RCC 7860 (cell line): Measurements from ENCODE around the gene OTUD4.
"Not testable (repeated sequence)": the region's sequence is repeated elsewhere in the genome, so short reads cannot be mapped to it uniquely, and the experiment has no call there.

Experiments used
- DNase-seq: peaks from one replicate; pipeline ENCODE4 v3.0.0-alpha.2; 2015; ENCODE audit warnings: low spot score
- FAIRE-seq: peaks from 2 replicates; lab custom pipeline; 2012; peaks lifted over from hg19 to GRCh38; lab: Jason Lieb, UNC

OTUD4 gene

GRCh38 chr4:145180298-145181090 is at the start of gene OTUD4:
OTUD4 (minus strand) TSS chr4:145180589; CDS start chr4:145179973, 616 bp downstream.
- DNase-seq = peak; percentile 71
- FAIRE-seq = no peak

DNA sequence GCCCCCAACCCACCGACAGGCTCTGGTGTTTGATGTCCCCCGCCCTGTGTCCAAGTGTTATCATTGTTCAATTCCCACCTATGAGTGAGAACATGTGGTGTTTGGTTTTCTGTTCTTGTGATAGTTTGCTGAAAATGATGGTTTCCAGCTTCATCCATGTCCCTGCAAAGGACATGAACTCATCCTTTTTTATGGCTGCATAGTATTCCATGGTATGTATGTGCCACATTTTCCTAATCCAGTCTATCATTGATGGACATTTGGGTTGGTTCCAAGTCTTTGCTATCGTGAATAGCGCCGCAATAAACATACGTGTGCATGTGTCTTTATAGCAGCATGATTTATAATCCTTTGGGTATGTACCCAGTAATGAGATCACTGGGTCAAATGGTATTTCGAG is 42.8 kb upstream of the OTUD4 start:
- DNase-seq, FAIRE-seq: not testable (repeated sequence)

- not testable (repeated sequence) for DNase-seq, FAIRE-seq
Measured at GRCh38 chr4:145221529-145221928, 41.1 kb upstream of the OTUD4 start.

DNA sequence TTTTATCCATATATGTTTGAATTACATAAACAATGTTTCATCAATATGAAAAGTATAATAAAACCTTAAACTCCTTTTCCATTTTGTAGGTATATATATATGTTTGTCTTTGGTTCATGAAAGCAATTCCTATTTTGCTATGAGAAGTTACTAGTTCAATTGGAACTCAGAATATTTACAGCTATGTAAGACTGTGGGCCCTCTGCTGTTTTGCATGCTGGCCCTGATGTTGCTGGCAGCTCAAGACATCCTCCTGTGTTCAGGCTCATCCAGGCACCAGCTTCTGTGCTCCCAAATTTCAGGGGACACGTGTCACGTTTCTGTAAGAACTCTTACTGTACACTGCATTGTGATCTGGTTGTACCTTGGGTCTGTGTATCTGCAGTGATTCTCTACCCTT is 38.7 kb upstream of the OTUD4 start:
- FAIRE-seq = no peak

GRCh38 chr4:145218251-145218650 is 37.9 kb upstream of the OTUD4 start:
- no peak for FAIRE-seq
- no peak for DNase-seq

More for the DNA sequence above, 38.7 kb upstream of the OTUD4 start:
- no peak for DNase-seq

- FAIRE-seq = no peak
- DNase-seq = no peak
Measured at GRCh38 chr4:145217349-145217748, 37.0 kb upstream of the OTUD4 start.

DNA sequence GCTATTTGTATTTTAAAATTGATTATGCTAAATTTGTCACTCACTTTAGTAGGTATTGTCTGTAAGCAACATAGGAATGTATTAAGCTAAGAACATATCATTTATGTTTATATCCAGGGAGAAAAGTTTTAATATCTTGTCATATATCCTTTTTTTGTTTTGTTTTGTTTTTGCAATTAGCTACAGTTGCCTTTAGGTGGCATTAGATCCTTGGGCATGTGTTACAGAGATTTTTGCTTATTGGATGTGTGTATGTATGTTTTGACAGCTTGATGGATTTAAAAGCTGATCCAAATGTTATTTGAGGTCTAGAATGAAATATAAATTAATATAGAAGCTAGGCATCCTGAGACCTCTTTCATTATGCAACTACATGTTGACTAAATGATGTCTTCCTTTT is 36.1 kb upstream of the OTUD4 start:
- DNase-seq (no peak), FAIRE-seq (no peak)

DNA sequence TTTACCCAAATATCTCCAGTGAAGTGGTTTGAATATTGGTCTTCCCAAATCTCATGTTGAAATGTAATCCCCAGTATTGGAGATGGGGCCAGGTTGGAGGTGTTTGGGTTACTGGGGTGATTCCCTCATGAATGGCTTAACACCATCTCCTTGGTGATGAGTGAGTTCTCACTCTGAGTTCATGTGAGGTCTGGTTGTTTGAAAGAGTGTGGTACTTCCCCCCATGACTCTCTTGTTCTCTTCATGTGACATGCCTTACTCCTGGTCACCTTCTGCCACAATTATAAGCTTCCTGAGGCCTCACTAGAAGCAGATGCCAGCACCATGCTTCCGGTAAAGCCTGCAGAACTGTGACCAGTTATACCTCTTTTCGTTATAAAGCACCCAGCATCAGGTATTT is 32.9 kb upstream of the OTUD4 start:
- no peak for FAIRE-seq

DNA sequence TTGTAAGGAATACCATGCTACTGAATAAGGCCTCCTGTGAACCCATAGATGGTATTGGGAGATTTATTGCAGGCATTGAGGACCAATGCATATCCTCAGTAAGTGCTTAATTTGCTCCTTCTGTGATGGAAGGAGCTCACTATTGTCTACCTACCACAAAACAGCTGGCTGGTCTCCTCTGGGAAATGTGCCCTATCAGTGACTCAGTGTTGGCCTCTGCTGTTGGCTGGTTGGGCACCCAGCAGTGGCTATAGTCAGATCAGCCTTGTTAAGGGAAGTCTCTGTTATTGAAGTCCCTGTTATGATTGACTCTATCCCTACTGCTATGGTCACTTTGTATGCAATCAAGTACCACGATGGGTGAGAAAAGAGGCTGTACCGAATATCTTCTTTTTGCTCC is 27.5 kb upstream of the OTUD4 start:
- DNase-seq = no peak
- FAIRE-seq = no peak

More for the DNA sequence above, 32.9 kb upstream of the OTUD4 start:
- DNase-seq = no peak

DNA sequence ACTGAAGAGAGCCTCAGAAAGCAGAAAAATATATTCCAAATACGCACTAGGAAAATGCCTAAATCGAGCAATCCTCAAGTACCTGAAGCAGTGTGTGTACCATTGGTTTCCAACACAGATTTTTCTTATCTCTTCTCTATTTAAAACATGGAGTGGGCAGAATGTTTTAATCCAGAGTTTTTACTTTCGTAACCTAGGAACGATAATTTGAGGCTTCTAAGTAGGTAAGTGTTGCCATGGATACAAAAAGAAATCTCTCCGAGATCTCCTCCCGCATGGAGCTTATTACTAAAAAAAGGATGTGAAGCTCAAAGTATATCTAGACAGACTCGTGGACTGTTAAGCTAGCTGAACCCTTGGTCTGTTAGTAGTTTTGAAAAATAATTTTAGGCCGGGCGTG is 23.0 kb upstream of the OTUD4 start:
- FAIRE-seq (no peak), DNase-seq (no peak)

GRCh38 chr4:145200366-145200765 is 20.0 kb upstream of the OTUD4 start:
- DNase-seq (no peak), FAIRE-seq (no peak)

- DNase-seq = no peak
- FAIRE-seq = no peak
Measured at GRCh38 chr4:145199051-145199716, 18.8 kb upstream of the OTUD4 start.

DNA sequence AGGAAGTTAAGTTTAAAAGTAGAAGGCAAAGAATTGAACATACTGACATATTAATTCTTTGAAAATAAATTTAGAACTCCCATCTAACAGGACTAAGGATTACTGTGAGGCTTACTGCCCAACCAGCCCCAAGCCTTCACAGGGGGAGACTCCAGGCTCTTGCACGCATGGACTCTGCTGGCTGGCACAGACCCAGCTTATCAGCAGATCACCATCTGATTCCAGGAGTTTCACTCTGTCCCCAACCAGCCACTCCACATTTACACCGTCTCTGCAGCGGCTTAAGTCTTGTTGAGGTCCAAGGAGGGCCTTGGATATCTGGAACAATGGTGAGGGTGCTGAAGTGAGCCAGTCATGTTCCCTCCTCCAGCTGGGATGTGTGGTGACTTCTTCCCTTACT is 16.4 kb upstream of the OTUD4 start:
- no peak for FAIRE-seq

GRCh38 chr4:145195167-145195952 is 15.0 kb upstream of the OTUD4 start:
- FAIRE-seq = no peak
- DNase-seq = no peak

More for the DNA sequence above, 16.4 kb upstream of the OTUD4 start:
- no peak for DNase-seq

GRCh38 chr4:145189981-145190380 is 9.6 kb upstream of the OTUD4 start:
- FAIRE-seq (no peak), DNase-seq (no peak)

DNA sequence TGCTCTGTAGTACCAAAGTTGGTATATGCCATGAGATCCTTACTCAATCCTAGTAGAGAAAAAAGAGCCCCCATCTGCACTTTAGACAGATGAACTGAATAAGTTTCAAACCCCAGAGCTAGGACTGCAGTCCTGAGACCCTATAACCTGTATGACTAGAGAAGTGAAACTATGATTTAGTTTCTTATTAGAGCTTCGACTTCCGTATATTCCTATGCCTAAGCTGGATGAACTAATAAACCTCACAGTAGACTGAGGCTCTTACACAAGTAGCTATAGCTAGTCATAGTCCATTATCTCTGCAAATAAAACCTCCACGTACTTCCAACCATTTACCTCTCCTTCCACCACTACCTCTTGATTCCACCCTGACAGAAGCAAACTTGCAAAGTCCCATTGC is 6.3 kb upstream of the OTUD4 start:
- FAIRE-seq (no peak), DNase-seq (no peak)

DNA sequence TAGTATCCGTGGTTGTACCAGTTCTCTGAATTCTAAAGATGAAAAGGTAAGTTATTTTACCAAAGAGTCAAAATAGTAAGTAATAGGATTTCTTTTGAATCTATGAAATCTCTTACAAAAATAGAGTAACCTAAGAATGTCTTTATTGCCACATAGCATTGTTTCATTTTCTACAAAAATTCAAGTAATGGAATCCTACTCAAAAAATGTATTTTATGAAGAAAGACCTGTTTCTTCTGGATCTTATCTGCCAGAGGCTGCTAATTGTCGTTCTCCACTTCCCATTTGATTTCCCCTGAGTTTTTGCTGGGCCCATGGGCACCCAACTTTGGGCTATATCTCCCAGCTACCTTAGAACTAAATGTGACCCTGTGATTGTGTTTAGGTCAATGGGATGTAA is 3.2 kb upstream of the OTUD4 start:
- no peak for DNase-seq
- FAIRE-seq = no peak

GRCh38 chr4:145183023-145183422 is 2.6 kb upstream of the OTUD4 start:
- DNase-seq (no peak), FAIRE-seq (no peak)

DNA sequence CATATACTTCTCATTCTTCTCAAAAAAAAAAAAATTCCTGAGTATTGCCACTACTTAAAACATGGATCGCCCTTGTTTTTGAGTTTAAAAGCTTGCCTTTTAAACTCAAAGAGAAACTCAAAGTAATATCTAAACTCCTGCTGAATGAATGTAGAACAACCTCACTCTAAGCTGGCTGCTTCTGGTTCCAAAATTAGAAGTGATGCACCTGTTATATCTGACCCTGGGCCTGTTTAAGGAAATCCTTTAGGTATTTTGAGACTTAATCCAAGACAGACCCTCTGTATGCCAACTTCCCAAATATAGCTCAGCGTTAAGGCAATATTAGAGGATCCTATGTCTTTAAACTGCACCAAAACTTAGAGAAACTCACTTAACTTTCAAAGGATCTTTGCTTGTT is 1.8 kb upstream of the OTUD4 start:
- FAIRE-seq (no peak), DNase-seq (no peak)

DNA sequence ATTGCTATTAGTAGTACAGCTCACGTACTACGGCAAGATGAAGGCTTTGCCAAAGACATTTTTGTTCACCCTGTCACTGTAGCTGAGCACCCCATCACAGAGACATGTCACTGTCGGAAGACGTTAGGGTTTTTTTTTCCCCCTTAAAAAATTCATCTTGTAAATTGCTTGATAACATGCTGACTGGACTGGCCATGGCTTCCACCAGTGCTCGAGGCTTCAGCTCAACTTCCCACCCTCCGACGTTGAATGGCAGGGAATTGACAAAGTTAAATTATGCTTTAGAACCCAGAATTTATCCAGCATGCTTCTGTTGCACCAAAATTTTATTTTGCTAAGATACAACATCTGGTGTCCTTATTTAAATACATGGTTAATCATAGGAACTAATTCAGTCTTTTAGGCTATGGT is 707 bp upstream of the OTUD4 start:
- no peak for FAIRE-seq
- no peak for DNase-seq

GRCh38 chr4:145179861-145180297 is 510 bp downstream of the OTUD4 start:
- not testable (repeated sequence) for DNase-seq, FAIRE-seq
